ENCODE measurements around the gene KRT15. TPM values are rescaled to one million over a fixed set of nuclear protein-coding genes. Genes with fewer than 3 reads are reported as not detected.

The KRT15 gene
- total and polyA plus RNA-seq, 7 donors, result 5.4 to 10.3 (median 9.2) TPM; not detected in 4

DNA sequence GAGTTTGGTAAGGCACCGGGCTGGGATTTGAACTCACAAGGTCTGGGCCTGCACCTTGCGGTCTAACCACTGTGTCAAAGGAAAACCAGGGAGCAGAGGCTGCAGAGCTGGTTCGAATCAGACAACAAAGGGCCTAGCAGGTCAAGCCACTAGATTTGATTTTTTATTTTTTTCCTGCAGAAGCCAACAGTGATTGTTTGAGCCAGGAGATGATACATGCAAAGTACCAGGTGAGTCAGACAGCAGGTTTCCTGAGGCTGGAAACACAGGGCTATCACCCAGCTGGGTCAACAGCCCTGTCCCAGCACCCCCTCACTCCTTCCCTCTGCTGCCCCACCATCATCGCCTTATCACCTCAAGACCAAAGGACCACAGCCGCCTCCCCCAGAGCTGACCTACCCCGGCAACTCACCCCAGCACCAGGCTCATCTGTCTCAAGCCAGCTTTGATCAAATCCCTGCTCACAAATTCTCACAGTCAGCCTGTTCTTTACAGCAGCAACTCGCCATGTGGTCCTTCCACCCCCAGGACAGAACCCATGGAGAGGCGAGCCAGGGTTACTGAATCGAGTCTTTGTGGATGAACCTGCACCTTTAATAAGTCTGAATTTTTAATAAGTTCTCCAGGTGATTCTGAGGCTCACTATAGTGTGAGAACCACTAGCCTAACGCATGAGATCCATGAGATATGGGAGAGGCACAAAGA is 22.4 kb upstream of the KRT15 start:
- 74 to 85% methylated on average over 10 of the region's 10 CpGs for WGBS, 2 donors
- Histone ChIP-seq H3K36me3 (no peaks in the 10 kb centered on the region), H3K4me1 (peaks cover 0 to 6% (median 2%) of the 10 kb centered on the region in 4 donors), H3K9me3 (no peaks in the 10 kb centered on the region), H3K27me3 (no peaks in the 10 kb centered on the region), H3K4me3 (no peak overlapping the region), H3K27ac (no peak overlapping the region)
- no peak for DNase-seq
- TF ChIP-seq, protein P1, sequence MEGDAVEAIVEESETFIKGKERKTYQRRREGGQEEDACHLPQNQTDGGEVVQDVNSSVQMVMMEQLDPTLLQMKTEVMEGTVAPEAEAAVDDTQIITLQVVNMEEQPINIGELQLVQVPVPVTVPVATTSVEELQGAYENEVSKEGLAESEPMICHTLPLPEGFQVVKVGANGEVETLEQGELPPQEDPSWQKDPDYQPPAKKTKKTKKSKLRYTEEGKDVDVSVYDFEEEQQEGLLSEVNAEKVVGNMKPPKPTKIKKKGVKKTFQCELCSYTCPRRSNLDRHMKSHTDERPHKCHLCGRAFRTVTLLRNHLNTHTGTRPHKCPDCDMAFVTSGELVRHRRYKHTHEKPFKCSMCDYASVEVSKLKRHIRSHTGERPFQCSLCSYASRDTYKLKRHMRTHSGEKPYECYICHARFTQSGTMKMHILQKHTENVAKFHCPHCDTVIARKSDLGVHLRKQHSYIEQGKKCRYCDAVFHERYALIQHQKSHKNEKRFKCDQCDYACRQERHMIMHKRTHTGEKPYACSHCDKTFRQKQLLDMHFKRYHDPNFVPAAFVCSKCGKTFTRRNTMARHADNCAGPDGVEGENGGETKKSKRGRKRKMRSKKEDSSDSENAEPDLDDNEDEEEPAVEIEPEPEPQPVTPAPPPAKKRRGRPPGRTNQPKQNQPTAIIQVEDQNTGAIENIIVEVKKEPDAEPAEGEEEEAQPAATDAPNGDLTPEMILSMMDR (IDR thresholded peaks at IDR 0.05), result no peak
- TF ChIP-seq POLR2AphosphoS5 (IDR thresholded peaks at IDR 0.05), result no peak
- no peak for TF ChIP-seq POLR2A (IDR thresholded peaks at IDR 0.05)
- no peak for TF ChIP-seq EP300 (IDR thresholded peaks at IDR 0.05)
- intact Hi-C loops (cut with DNase I), result no loop called here

DNA sequence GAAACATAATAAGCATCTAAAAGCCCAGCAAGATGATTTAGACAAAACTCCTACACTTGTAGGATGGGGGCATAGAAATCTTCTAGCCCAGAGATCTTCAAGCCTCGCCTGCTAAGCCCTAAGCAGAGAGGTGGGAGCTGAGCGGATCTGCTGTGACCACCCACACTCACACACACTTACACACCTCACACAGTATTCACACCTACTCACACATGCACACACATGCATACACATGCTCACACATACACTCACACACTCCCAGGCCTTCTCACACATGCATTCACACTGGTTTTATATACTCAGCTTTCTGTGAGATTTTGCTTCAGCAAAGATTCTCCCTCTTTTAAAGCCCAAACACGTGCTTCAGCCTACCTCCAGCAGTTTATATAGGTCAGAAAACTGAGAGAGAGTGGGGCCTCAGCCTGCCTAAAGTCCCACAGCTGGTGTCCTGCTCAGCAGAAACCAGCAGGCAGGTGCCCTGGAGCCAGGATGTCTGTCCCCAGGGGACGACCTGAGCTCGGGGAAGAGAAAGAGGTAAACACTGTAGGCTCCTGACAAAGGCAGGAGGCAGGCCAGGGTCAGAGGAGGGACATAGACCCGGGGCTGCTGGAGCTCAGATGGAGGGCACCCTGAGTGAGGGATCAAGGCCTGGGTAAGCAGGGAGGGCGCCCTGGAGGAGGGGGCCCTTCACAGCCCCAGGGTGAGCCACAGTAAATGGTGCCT is 21.4 kb upstream of the KRT15 start:
- TF ChIP-seq POLR2AphosphoS5 (IDR thresholded peaks at IDR 0.05), result no peak
- TF ChIP-seq EP300 (IDR thresholded peaks at IDR 0.05), result no peak
- no peak for TF ChIP-seq POLR2A (IDR thresholded peaks at IDR 0.05)
- TF ChIP-seq, protein P1 (IDR thresholded peaks at IDR 0.05), result no peak
- 61 to 67% methylated on average over 7 of the region's 7 CpGs for WGBS, 2 donors
- Histone ChIP-seq H3K9me3 (no peaks in the 10 kb centered on the region), H3K4me1 (peaks cover 0 to 6% (median 2%) of the 10 kb centered on the region in 4 donors), H3K36me3 (no peaks in the 10 kb centered on the region), H3K27ac (no peak overlapping the region), H3K27me3 (peaks cover 0 to 3% (median 0%) of the 10 kb centered on the region in 3 donors), H3K4me3 (no peak overlapping the region)
- no peak for DNase-seq
- intact Hi-C loops (cut with DNase I), result no loop called here

DNA sequence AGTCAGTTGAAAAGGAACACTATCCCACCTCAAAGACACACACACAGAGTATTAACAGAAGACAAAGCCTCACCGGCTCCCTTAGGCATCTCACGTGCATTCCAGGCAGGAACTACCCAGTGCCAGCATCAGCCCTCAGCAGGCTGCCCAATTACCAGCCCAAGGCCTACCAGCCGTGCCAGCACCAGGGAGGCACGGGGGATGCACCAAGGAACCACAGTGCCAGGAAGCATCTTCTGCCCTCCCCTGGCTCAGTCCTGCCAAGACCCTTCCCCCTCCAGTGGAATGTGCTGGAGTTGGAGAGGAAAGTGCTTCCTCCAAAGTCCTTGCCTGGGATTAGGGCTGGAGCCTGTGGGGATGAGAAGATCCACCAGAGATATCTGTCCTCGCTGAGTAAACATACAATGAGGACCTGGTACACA is 20.4 kb upstream of the KRT15 start:
- DNase-seq, result no peak
- Histone ChIP-seq H3K36me3 (no peaks in the 10 kb centered on the region), H3K27ac (no peak overlapping the region), H3K27me3 (peaks cover 0 to 7% (median 0%) of the 10 kb centered on the region in 3 donors), H3K4me3 (no peak overlapping the region), H3K9me3 (no peaks in the 10 kb centered on the region), H3K4me1 (no peaks in the 10 kb centered on the region)
- intact Hi-C loops (cut with DNase I), result no loop called here
- no peak for TF ChIP-seq POLR2A (IDR thresholded peaks at IDR 0.05)
- TF ChIP-seq, protein P1 (IDR thresholded peaks at IDR 0.05), result no peak
- no peak for TF ChIP-seq POLR2AphosphoS5 (IDR thresholded peaks at IDR 0.05)
- TF ChIP-seq EP300 (IDR thresholded peaks at IDR 0.05), result no peak
- WGBS, 2 donors, result 85 to 93% methylated on average over 5 of the region's 5 CpGs

DNA sequence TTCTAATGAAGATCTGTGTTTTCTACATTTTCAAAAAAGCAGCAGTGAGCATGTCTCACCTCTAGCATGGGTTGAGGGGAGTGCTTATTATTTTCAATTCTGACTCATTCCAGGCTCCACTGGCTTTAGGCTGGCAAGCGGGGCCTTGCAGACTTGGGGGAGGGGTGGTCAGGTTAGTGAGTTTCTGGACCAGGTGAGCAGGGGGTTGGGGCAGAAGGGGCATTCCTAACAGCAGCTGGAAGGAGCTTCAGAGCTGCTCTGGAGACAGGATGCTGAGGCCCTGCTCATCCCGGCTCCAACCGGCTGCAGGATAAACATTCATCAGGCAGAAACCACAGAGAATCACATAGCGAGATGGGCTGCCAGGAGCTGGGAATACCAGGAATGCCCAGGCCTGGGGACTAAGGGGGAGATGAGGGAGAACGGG is 19.9 kb upstream of the KRT15 start:
- H3K27ac ChIP-seq, result no peak overlapping the region
- H3K27me3 ChIP-seq, result peaks cover 0 to 7% (median 0%) of the 10 kb centered on the region in 3 donors
- 78 to 86% methylated on average over 5 of the region's 5 CpGs for WGBS, 2 donors
- intact Hi-C loops (cut with DNase I), result no loop called here
- no peaks in the 10 kb centered on the region for H3K4me1 ChIP-seq
- DNase-seq, result no peak
- H3K36me3 ChIP-seq, result no peaks in the 10 kb centered on the region
- no peaks in the 10 kb centered on the region for H3K9me3 ChIP-seq
- no peak overlapping the region for H3K4me3 ChIP-seq
- TF ChIP-seq EP300 (IDR thresholded peaks at IDR 0.05) (no peak), POLR2AphosphoS5 (IDR thresholded peaks at IDR 0.05) (no peak), POLR2A (IDR thresholded peaks at IDR 0.05) (no peak)
- TF ChIP-seq, protein P1 (IDR thresholded peaks at IDR 0.05), result no peak
